Fibroblast of gingiva (primary cell): ENCODE measurements around the gene STPG3.
A peak's percentile ranks its signal among the peaks of the same experiment; 100 is the strongest.

Experiments
- DNase-seq: peaks from one replicate; pipeline ENCODE4 v3.0.0-alpha.2; 2011; ENCODE audit warnings: low read depth

Gene STPG3

GRCh38 chr9:137245450-137246421 lies 5.3 kb upstream of the STPG3 start:
- no peak for DNase-seq

- DNase-seq, result no peak
Observed at GRCh38 chr9:137247135-137247915, 3.8 kb upstream of the STPG3 start.

GRCh38 chr9:137247916-137248175 lies 3.2 kb upstream of the STPG3 start:
- DNase-seq, result no peak

- no peak for DNase-seq
Observed at GRCh38 chr9:137250329-137251193, 525 bp upstream of the STPG3 start.

- DNase-seq, result no peak
Observed at GRCh38 chr9:137251490-137252268, 593 bp downstream of the STPG3 start.

- DNase-seq, result no peak
Observed at GRCh38 chr9:137252555-137253506, 1.7 kb downstream of the STPG3 start.

- DNase-seq, result no peak
Observed at GRCh38 chr9:137253717-137254623, 2.9 kb downstream of the STPG3 start.

- DNase-seq, result peak; percentile 84
Observed at GRCh38 chr9:137254624-137255447, 3.8 kb downstream of the STPG3 start, which contains the start of gene NELFB. Gene NELFB, plus strand, starts transcription at chr9:137255327.

- no peak for DNase-seq
Observed at GRCh38 chr9:137255448-137256114, 4.5 kb downstream of the STPG3 start.

- DNase-seq, result no peak
Observed at GRCh38 chr9:137256362-137256761, 5.3 kb downstream of the STPG3 start.

GRCh38 chr9:137256856-137257255 lies 5.8 kb downstream of the STPG3 start:
- no peak for DNase-seq

GRCh38 chr9:137262173-137262908 lies 11.3 kb downstream of the STPG3 start:
- peak; percentile 51 for DNase-seq

GRCh38 chr9:137262909-137263285 lies 11.8 kb downstream of the STPG3 start:
- no peak for DNase-seq

- no peak for DNase-seq
Observed at GRCh38 chr9:137263506-137263905, 12.4 kb downstream of the STPG3 start.

- no peak for DNase-seq
Observed at GRCh38 chr9:137264067-137264466, 13.0 kb downstream of the STPG3 start.

- DNase-seq, result no peak
Observed at GRCh38 chr9:137265496-137266161, 14.5 kb downstream of the STPG3 start.

- no peak for DNase-seq
Observed at GRCh38 chr9:137266162-137266527, 15.1 kb downstream of the STPG3 start.
